Large intestine (tissue), 3 donors: ENCODE data around the gene BAHCC1. TPM values are rescaled to one million over a fixed set of nuclear protein-coding genes. Genes with fewer than 3 reads are reported as not detected.
A peak's percentile ranks its signal among the peaks of the same experiment; 100 is the strongest.

Experiments
- DNase-seq, 2 donors: peaks; one replicate each; pipeline versions ENCODE4 v3.0.0 to v3.0.0-alpha.2; 2013
- H3K27ac ChIP-seq: one replicate; pipeline ENCODE4 v1.5.1; 2013; ENCODE audit warnings: low read length
- H3K27me3 ChIP-seq: 2 replicates; pipeline ENCODE4 v1.6.1; 2013; ENCODE audit warnings: low read length; ENCODE audit not compliant: control insufficient read depth, insufficient read depth
- H3K36me3 ChIP-seq: 2 replicates; pipeline ENCODE4 v1.6.1; 2013; ENCODE audit warnings: low read length; ENCODE audit not compliant: control insufficient read depth, insufficient read depth
- H3K4me1 ChIP-seq: one replicate; pipeline ENCODE4 v1.6.1; 2013; ENCODE audit warnings: low read length; ENCODE audit not compliant: control insufficient read depth, insufficient read depth
- H3K4me3 ChIP-seq: one replicate; pipeline ENCODE4 v1.5.1; 2013; ENCODE audit warnings: low read length
- H3K9me3 ChIP-seq: one replicate; pipeline ENCODE4 v1.6.1; 2013; ENCODE audit warnings: mild to moderate bottlenecking, low read depth, low read length, moderate library complexity; ENCODE audit not compliant: control insufficient read depth
- WGBS: methylation state at CpG from one replicate; pipeline ENCODE4 v1.1.5; 2013; ENCODE audit warnings: low lambda C conversion rate; ENCODE audit not compliant: insufficient coverage; 5-methylcytosine and 5-hydroxymethylcytosine counted together
- polyA plus RNA-seq: library from polyadenylated mRNA; unstranded; fragments of 120-200 nt; gene quantifications from one replicate; pipeline ENCODE4 v1.2.1, GENCODE V29; 2013

Gene BAHCC1
- polyA plus RNA-seq, 1 donor: 21.9 TPM

DNA sequence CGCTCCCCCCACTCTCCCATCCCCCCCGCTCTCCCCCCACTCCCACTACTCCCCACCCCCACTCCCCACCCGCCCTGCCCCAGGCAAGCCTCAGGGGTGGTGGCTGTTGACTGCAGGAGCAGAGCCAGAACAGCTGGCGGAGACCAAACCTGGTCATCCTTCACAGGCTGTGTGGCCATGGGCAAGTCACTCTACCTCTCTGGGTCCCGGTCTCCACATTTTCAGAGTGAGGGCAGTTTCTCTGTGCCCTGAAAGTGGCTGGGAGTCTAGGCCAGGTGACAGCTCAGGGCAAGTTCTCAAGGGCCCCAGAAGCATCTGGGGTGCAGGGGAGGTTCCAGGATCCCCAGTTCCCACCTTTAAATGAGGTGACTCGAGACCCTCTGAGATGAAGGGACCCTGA lies 15.1 kb upstream of the BAHCC1 start:
- H3K36me3 ChIP-seq: no peaks in the 10 kb centered on the region
- no peaks in the 10 kb centered on the region for H3K9me3 ChIP-seq
- H3K4me3 ChIP-seq: no peak overlapping the region
- WGBS: no CpG with 5 or more reads among the region's 6 CpGs
- no peaks in the 10 kb centered on the region for H3K27me3 ChIP-seq
- DNase-seq: no peak
- H3K27ac ChIP-seq: no peak overlapping the region
- H3K4me1 ChIP-seq: peaks cover 4% of the 10 kb centered on the region

DNA sequence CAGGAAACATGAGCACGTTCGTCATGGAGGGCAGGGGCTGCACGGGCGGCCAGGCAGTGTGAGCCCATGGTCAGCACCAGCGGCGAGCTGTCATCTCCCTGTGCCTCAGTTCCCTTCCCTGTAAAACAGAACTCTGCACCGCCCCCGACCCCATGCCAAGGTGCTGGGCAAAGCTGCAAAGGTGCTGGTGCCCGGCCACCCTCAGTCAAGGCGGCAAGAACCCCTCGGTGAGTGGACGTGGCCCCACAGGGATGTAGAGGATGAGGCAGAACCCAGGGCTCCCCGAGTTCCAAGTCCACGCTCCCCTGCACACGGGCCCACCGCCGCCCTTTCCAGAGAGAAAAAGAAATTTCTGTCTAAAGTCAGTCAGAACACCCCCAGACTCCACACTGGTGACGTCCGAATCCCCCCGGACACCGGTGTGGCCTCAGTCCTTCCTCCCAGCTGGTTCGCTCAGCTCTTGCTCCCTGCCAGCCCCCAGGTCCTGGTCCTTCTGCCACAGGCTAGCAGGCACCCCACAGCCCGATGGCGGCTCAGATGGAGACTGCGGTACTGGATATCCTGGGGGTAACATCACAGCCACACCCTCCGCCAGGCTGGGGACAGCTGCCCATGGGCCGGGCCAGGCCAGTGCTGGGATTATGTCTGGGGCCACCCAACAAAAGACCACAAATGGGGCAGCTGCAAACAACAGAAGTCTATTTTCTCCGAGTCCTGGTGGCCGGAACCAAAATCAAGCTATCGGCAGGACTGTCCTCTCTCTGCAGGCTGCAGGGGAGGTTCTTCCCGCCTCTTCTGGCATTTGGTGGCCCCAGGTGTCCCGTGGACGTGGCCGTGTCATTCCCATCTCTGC lies 14.4 kb upstream of the BAHCC1 start:
- no peaks in the 10 kb centered on the region for H3K27me3 ChIP-seq
- no peak overlapping the region for H3K4me3 ChIP-seq
- WGBS: 89% methylated on average over 3 of the region's 34 CpGs
- DNase-seq: peak in 1 of 2 donors; percentile 2
- peaks cover 12% of the 10 kb centered on the region for H3K4me1 ChIP-seq
- no peaks in the 10 kb centered on the region for H3K9me3 ChIP-seq
- no peaks in the 10 kb centered on the region for H3K36me3 ChIP-seq
- H3K27ac ChIP-seq: no peak overlapping the region

DNA sequence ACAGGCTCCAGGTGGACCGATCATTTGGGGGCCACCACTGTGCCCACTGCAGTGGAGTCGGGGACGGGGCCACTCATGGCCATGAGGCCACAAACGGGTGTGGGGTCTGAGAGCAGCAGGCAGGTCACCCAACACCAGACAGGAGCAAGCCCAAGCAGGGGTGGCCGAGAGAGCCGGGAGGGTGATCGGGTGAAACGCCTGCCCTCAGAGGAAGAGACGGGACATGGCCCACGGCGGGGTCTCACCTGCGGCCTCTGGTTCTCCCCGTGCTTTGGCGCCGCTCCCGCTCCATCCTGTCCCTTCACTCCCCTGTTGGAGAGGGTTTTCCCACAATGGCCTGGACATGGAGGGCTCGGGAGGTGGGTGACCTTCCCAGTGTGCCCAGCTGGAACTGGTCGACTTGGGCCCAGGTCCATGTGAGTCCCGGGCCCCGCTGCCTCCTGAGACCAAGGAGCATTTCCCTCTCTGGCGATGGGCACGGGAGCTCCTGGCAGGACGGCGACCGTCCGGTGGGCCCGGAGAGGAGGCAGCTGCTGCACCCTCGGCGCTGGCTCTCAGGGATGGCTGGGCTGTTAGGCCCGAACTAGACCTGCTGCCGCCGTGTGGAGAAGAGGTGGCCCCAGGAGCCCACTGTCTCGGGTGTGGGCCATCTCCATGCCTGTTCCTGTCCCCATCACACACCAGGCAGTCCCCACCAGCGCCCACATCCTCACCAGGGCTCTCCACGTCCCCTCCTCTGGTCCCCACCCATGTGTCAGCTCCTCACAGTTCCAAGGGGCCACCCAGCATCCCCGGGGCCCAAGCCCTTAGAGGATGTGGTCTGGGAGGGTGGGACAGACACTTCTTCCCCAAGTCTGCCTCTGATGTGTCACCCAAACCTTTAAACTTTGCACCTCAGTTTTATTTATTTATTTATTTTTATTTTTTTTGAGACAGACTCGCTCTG lies 13.4 kb upstream of the BAHCC1 start:
- no peaks in the 10 kb centered on the region for H3K27me3 ChIP-seq
- H3K4me3 ChIP-seq: no peak overlapping the region
- H3K27ac ChIP-seq: no peak overlapping the region
- no peaks in the 10 kb centered on the region for H3K9me3 ChIP-seq
- no peaks in the 10 kb centered on the region for H3K36me3 ChIP-seq
- DNase-seq: no peak
- peaks cover 17% of the 10 kb centered on the region for H3K4me1 ChIP-seq
- 100% methylated on average over 1 of the region's 37 CpGs for WGBS

DNA sequence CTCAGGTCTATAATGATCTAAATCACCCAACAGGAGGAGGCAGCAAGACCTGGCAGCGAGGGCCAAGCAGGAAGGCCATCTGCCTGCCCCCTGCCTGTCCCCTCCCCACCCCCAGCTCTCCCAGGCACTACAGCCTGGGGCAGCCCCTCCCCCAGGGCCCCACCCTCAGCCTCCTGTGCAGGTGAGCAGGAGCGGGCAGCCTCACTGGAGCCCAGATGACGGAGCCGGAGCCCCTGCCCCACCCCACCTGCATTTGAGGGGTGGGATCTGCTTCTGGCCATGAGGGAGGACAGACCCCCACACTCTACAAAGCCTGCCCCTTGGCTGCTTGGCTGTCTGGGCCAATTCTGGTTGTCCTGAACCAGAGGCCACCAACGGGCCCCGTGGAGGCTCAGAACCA lies 12.4 kb upstream of the BAHCC1 start:
- Histone ChIP-seq H3K4me1 (peaks cover 20% of the 10 kb centered on the region), H3K4me3 (no peak overlapping the region), H3K27me3 (no peaks in the 10 kb centered on the region), H3K36me3 (no peaks in the 10 kb centered on the region), H3K27ac (no peak overlapping the region), H3K9me3 (no peaks in the 10 kb centered on the region)
- WGBS: no CpG with 5 or more reads among the region's 6 CpGs
- no peak for DNase-seq

DNA sequence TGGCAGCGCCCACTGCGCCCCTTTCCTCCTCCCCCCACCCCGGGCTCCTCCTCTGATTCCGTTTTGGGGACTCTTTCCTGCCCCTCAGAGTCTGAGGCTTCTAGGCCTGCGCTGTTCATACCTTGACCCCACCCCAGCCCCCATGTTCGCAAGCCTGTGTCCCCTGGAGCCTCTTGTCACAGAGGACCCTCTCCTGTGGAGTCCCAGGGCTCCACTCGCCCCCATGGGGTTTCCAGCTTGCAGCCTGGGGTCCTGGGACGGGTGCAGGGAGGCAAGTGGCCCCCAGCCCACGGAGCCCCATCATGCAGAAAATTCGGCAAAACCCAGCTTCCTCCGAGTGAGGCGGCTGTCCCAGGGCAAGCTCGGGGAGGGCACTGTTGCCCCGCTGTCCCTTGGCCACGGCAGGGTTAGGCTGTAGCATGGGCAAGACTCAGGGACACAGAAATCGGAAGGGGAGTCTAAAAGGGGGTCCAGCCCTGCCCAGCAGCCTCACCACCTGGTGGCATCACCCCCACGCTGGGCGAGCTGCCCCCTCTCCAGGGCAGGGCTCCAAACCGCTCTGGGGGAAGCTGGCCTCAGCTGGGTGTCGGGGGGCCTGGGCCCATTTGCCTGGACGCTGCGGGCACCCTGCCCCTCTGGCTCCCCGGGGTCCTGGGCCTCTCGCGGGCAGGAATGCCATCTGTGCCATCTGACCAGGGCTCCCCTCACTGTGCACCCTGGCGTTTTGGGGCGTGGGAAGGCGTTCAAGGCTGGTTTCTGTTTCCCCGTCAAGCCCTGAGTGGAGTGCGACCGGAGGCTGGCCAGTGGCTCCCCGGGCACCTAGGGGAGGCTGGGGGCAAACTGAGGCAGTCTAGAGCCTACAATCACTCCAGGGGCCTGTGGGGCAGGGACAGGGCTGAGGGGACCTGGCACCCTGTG lies 11.5 kb upstream of the BAHCC1 start:
- Histone ChIP-seq H3K27me3 (no peaks in the 10 kb centered on the region), H3K4me1 (peaks cover 29% of the 10 kb centered on the region), H3K4me3 (no peak overlapping the region), H3K9me3 (no peaks in the 10 kb centered on the region), H3K36me3 (no peaks in the 10 kb centered on the region), H3K27ac (no peak overlapping the region)
- DNase-seq: no peak
- no CpG with 5 or more reads among the region's 32 CpGs for WGBS

DNA sequence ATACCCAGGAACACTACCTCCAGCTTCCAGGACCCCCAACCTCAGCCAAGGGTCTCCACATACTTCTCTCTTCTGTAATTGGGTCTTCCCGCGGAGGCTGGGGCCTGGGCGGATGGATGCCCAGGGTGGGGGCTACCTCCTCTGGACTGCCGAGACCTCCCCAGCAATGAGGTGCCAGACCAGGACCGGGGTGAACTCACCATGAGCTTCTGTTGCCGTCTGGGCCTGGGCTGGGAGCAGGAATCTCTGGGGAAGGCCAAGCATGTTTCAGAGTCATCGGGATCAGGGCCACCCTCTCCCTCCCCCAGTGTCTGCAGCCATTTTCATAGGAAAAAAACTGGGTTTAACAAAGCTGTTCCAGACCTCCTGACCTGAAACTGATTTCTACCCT lies 10.3 kb upstream of the BAHCC1 start:
- Histone ChIP-seq H3K9me3 (no peaks in the 10 kb centered on the region), H3K27ac (peak overlapping the region; percentile 91), H3K4me3 (no peak overlapping the region), H3K36me3 (no peaks in the 10 kb centered on the region), H3K4me1 (peaks cover 40% of the 10 kb centered on the region), H3K27me3 (no peaks in the 10 kb centered on the region)
- no CpG with 5 or more reads among the region's 7 CpGs for WGBS
- no peak for DNase-seq

DNA sequence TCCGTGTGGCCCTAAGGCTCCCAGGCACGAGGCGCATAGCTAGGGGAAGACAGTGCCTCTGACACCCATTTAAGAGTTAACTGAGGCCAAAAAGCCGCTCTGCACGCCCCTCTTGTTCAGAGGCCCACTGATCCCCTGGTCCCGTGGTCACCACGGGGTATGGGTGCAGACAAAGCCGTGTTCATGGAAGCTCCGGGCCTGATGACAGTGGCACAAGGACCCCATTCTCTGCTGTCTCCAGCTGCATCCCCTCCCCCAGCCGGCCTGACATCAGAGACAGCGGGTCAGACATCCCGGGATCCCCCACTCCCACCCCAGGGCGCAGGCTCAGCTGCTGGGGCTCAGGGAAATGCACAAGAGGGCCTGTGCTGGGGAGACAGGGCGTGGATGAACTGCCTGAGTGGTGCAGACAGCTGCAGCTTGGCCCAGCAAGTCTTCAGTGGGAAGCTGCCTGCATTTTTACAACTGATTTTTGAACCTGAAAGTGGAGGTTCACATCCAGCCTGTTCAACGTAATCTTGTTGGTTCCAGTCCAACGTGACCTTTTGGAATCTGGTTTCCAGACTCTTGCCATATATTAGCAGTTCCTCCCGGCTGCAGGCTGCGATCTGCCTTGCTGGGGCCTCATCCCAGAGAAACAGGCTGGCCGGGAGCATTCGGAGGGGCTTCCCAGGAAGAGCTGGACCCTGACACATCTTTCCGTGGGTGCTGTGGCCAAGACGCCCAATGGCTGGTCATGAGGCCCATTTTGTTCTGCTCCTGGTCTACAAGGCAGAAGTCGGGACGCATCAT lies 9.7 kb upstream of the BAHCC1 start:
- WGBS: no CpG with 5 or more reads among the region's 24 CpGs
- Histone ChIP-seq H3K4me3 (no peak overlapping the region), H3K4me1 (peaks cover 46% of the 10 kb centered on the region), H3K27ac (peak overlapping the region; percentile 91), H3K9me3 (no peaks in the 10 kb centered on the region), H3K27me3 (no peaks in the 10 kb centered on the region), H3K36me3 (no peaks in the 10 kb centered on the region)
- peak; percentile 86 to 95 for DNase-seq

DNA sequence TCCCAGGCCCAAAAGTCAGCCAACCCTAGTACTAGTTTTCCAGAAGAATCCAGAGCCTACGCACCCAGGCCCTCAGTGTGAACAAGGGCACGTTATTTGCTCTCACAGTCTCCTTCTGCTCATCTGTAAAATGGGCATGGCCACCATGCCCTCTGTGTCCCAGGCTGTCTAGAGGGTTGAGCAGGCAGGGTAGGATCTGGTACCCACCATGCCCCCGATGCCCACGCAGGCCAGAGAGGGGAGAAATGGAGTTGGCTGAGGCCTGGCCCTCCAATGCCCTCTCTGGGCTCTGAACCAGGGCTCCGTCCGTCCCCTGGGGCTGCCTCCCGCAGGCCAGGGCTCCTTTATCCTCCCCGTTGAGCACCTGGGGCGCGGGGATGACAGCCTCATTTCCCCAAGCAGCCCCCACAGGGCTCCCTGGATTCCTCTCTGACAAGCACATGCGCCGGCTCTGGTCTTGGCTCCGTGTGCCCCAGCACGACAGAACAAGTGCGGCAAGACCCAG lies 9.1 kb upstream of the BAHCC1 start:
- no peaks in the 10 kb centered on the region for H3K27me3 ChIP-seq
- H3K4me1 ChIP-seq: peaks cover 53% of the 10 kb centered on the region
- H3K9me3 ChIP-seq: no peaks in the 10 kb centered on the region
- H3K27ac ChIP-seq: peak overlapping the region; percentile 91
- H3K36me3 ChIP-seq: no peaks in the 10 kb centered on the region
- WGBS: no CpG with 5 or more reads among the region's 15 CpGs
- H3K4me3 ChIP-seq: peak overlapping the region; percentile 0
- peak in 1 of 2 donors; percentile 35 for DNase-seq

DNA sequence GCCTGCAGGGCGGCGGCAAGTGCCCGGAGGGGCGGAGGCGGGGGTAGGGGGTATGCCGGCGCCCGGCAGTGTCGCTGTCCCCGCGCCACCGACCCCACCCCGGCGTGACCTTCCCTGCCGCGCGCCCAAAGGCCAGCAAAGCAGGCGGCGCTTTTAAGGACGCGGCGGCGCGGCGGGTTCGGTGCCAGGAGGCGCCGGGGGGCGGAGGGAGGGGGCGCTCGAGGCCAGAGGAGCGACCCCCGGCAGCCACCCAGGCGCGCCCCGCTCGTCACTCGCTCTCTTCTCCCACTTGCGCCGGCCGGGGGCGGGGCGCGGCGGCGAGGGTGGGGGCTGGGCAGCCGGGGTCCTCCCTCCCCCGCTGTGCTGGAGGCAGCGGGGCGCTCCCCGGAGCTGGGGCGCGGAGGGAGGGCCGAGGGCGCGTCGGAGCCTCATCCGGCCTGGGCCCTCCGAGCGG lies 8.6 kb upstream of the BAHCC1 start:
- DNase-seq: peak in 1 of 2 donors; percentile 82
- Histone ChIP-seq H3K27ac (peak overlapping the region; percentile 91), H3K9me3 (no peaks in the 10 kb centered on the region), H3K4me1 (peaks cover 58% of the 10 kb centered on the region), H3K4me3 (peak overlapping the region; percentile 69), H3K27me3 (no peaks in the 10 kb centered on the region), H3K36me3 (no peaks in the 10 kb centered on the region)
- WGBS: no CpG with 5 or more reads among the region's 60 CpGs
